ENCODE results near the gene SYCP2L. TPM values are rescaled to one million over a fixed set of nuclear protein-coding genes. Genes with fewer than 3 reads are reported as not detected.
A peak's percentile ranks its signal among the peaks of the same experiment; 100 is the strongest.

SYCP2L gene
- polyA plus RNA-seq, 1 donor (not counting 4 experiments of a cell fraction or from before 2014, with no cell fraction given) = 1.3 TPM

DNA sequence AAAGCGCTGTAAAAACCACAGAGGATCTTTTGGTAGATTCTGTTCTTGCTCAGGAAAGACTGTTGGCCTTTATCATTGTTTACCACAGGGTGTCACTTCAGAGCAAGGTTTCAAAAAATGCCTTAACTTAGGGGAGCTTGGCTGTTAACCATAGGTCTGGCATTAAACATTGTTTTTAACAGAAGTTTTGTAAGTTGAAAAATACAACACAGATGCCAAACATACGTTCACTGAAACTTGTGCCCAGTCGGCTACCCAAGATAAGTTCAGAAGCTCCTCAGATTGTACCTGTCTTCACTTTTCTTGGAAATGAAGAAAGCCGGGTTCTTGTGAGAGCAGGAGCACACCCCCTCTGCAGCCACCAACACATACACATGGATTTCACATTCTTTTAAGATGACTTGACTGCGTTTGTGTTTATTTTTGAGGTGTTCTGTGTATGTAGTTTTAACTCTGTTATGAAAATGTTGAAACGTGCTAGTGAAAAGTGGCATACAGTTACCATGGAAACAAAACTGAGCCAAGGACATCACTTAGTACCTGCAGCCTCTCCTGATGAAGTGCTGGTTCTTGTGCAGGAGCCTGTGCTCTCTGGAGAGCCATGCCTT is 64.9 kb downstream of the SYCP2L start:
- H3K4me1 ChIP-seq (ENCODE audit: control insufficient read depth, extremely low read depth, insufficient read depth, low read length) = no peaks in the 10 kb centered on the region
- H3K27me3 ChIP-seq (ENCODE audit: control insufficient read depth, extremely low read depth, insufficient read depth, low read length) = no peaks in the 10 kb centered on the region
- no peak overlapping the region for H2AFZ ChIP-seq (ENCODE audit: control insufficient read depth, low read length)
- no peaks in the 10 kb centered on the region for H3K79me2 ChIP-seq (ENCODE audit: control insufficient read depth, insufficient read depth, low read length)
- H3K36me3 ChIP-seq (ENCODE audit: control insufficient read depth in 2 of 2, extremely low read depth in 1 of 2, insufficient read depth in 2 of 2, low read length in 2 of 2) = no peaks in the 10 kb centered on the region
- DNase-seq (ENCODE audit: low read depth, low spot score) (no peak), FAIRE-seq (peak; percentile 97)
- H3K27ac ChIP-seq (ENCODE audit: control insufficient read depth, insufficient read depth, low read length) = no peak overlapping the region
- no peak overlapping the region for H3K4me3 ChIP-seq (ENCODE audit: control insufficient read depth in 2 of 3, extremely low read depth in 1 of 3, insufficient read depth in 2 of 3, low read depth in 1 of 3, low read length in 3 of 3)
- H3K4me2 ChIP-seq (ENCODE audit: control insufficient read depth, extremely low read depth, insufficient read depth, low read depth, low read length) = no peak overlapping the region
- no peaks in the 10 kb centered on the region for H4K20me1 ChIP-seq (ENCODE audit: control insufficient read depth, extremely low read depth, insufficient read depth, low read length)
- H3K9me1 ChIP-seq (ENCODE audit: control insufficient read depth, extremely low read depth, insufficient read depth, low read length) = no peaks in the 10 kb centered on the region
- no peak for TF ChIP-seq EZH2 (IDR thresholded peaks at IDR 0.05; ENCODE audit: low read length)
- TF ChIP-seq, protein P1, sequence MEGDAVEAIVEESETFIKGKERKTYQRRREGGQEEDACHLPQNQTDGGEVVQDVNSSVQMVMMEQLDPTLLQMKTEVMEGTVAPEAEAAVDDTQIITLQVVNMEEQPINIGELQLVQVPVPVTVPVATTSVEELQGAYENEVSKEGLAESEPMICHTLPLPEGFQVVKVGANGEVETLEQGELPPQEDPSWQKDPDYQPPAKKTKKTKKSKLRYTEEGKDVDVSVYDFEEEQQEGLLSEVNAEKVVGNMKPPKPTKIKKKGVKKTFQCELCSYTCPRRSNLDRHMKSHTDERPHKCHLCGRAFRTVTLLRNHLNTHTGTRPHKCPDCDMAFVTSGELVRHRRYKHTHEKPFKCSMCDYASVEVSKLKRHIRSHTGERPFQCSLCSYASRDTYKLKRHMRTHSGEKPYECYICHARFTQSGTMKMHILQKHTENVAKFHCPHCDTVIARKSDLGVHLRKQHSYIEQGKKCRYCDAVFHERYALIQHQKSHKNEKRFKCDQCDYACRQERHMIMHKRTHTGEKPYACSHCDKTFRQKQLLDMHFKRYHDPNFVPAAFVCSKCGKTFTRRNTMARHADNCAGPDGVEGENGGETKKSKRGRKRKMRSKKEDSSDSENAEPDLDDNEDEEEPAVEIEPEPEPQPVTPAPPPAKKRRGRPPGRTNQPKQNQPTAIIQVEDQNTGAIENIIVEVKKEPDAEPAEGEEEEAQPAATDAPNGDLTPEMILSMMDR (optimal IDR thresholded peaks at IDR 0.05 in 1 of 3, IDR thresholded peaks at IDR 0.05 in 1 of 3, conservative IDR thresholded peaks at IDR 0.05 in 1 of 3; ENCODE audit: extremely low read depth in 1 of 3, insufficient read depth in 2 of 3, low read length in 3 of 3) = peak in 2 of 3 experiments; percentile 51 to 52
- no peak overlapping the region for H3K9ac ChIP-seq (ENCODE audit: control insufficient read depth, extremely low read depth, insufficient read depth, low read length)
- no peaks in the 10 kb centered on the region for H3K9me3 ChIP-seq (ENCODE audit: control insufficient read depth, low read depth, low read length)
- dilution Hi-C loops (cut with MboI; ENCODE audit: extremely low pct_ligation_motif_present, low sequenced_read_pairs) = loop anchor here (25.0 kb wide), 1 partner anchor 111 kb away; no protein-coding TSS in a partner anchor

DNA sequence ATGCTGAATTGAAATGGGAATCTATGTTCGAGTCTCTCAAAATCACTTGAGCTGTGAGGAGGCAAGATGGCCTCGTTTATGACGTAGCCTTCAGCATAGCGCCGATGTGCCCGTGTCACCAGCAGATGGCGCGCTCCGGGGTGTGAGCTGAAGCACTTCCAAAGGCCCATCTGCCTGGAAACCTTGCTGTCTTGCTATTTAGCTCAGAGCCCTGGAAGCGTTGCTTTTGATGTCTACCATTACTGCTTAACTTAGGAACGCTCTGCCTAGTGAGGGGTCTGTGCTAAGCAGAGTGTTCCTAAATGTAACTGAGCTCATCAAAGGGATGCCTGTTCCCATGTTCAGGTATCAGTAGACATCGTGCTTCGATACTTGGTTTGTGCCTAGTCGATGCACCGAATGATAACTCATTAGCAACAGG is 67.7 kb downstream of the SYCP2L start:
- H3K4me3 ChIP-seq (ENCODE audit: control insufficient read depth in 2 of 3, extremely low read depth in 1 of 3, insufficient read depth in 2 of 3, low read depth in 1 of 3, low read length in 3 of 3) = no peak overlapping the region
- no peaks in the 10 kb centered on the region for H3K36me3 ChIP-seq (ENCODE audit: control insufficient read depth in 2 of 2, extremely low read depth in 1 of 2, insufficient read depth in 2 of 2, low read length in 2 of 2)
- H3K79me2 ChIP-seq (ENCODE audit: control insufficient read depth, insufficient read depth, low read length) = no peaks in the 10 kb centered on the region
- no peak overlapping the region for H3K27ac ChIP-seq (ENCODE audit: control insufficient read depth, insufficient read depth, low read length)
- dilution Hi-C loops (cut with MboI; ENCODE audit: extremely low pct_ligation_motif_present, low sequenced_read_pairs) = loop anchor here (25.0 kb wide), 1 partner anchor 108 kb away; no protein-coding TSS in a partner anchor
- H3K9me3 ChIP-seq (ENCODE audit: control insufficient read depth, low read depth, low read length) = no peaks in the 10 kb centered on the region
- H3K4me2 ChIP-seq (ENCODE audit: control insufficient read depth, extremely low read depth, insufficient read depth, low read depth, low read length) = no peak overlapping the region
- H2AFZ ChIP-seq (ENCODE audit: control insufficient read depth, low read length) = peak overlapping the region; percentile 23
- peak; percentile 26 for DNase-seq (ENCODE audit: low read depth, low spot score)
- no peak for TF ChIP-seq EZH2 (IDR thresholded peaks at IDR 0.05; ENCODE audit: low read length)
- TF ChIP-seq, protein P1 (optimal IDR thresholded peaks at IDR 0.05 in 1 of 3, IDR thresholded peaks at IDR 0.05 in 1 of 3, conservative IDR thresholded peaks at IDR 0.05 in 1 of 3; ENCODE audit: extremely low read depth in 1 of 3, insufficient read depth in 2 of 3, low read length in 3 of 3) = peak; percentile 95 to 99 (median 98)
- no peak overlapping the region for H3K9ac ChIP-seq (ENCODE audit: control insufficient read depth, extremely low read depth, insufficient read depth, low read length)
- no peaks in the 10 kb centered on the region for H3K9me1 ChIP-seq (ENCODE audit: control insufficient read depth, extremely low read depth, insufficient read depth, low read length)
- no peaks in the 10 kb centered on the region for H3K27me3 ChIP-seq (ENCODE audit: control insufficient read depth, extremely low read depth, insufficient read depth, low read length)
- peak; percentile 44 for FAIRE-seq
- H4K20me1 ChIP-seq (ENCODE audit: control insufficient read depth, extremely low read depth, insufficient read depth, low read length) = no peaks in the 10 kb centered on the region
- H3K4me1 ChIP-seq (ENCODE audit: control insufficient read depth, extremely low read depth, insufficient read depth, low read length) = no peaks in the 10 kb centered on the region

Measured in keratinocyte (primary cell).